Stomach (tissue), 9 donors: ENCODE data around the gene SPAG16. TPM values are rescaled to one million over a fixed set of nuclear protein-coding genes. Genes with fewer than 3 reads are reported as not detected.

ENCODE experiments used
- DNase-seq, 2 donors: peaks; one replicate each; pipeline versions ENCODE4 v3.0.0 to v3.0.0-alpha.2; 2013 to 2019
- H3K27ac ChIP-seq, 5 donors: fragments of 200-600 bp in 4 of 5; sonication (generic) in 4 of 5; one replicate each; pipeline ENCODE4 v1.5.1; 2013 to 2019; ENCODE audit warnings: mild to moderate bottlenecking in 1 of 5, moderate library complexity in 1 of 5
- H3K27me3 ChIP-seq, 3 donors: fragments of 200-600 bp; sonication (generic); one replicate each; pipeline ENCODE4 v1.5.1; 2017 to 2019; ENCODE audit warnings: mixed run types in 1 of 3
- H3K36me3 ChIP-seq, 4 donors: fragments of 200-600 bp; sonication (generic); 1 replicate in 3 of 4; 2 replicates in 1 of 4; pipeline ENCODE4 v1.5.1; 2016 to 2019
- H3K4me1 ChIP-seq, 4 donors: fragments of 200-600 bp; sonication (generic); one replicate each; pipeline ENCODE4 v1.5.1; 2016 to 2019
- H3K4me3 ChIP-seq, 4 donors: fragments of 200-600 bp; sonication (generic) in 3 of 4; one replicate each; pipeline ENCODE4 v1.5.1; 2016 to 2019; ENCODE audit warnings: mild to moderate bottlenecking in 1 of 4
- H3K9me3 ChIP-seq, 4 donors: fragments of 200-600 bp; sonication (generic); one replicate each; pipeline ENCODE4 v1.5.1; 2016 to 2019
- CTCF ChIP-seq, 7 experiments: fragments of 450-650 bp in 4 of 7; fragments of 200-600 bp in 3 of 7; sonication (generic) in 3 of 7; IDR thresholded peaks; one replicate each; pipeline ENCODE4 v1.5.1; 2016 to 2019; ENCODE audit warnings: antibody characterized with exemption in 7 of 7, control low read depth in 2 of 7, mild to moderate bottlenecking in 1 of 7
- EP300 ChIP-seq: sonication (generic); formaldehyde crosslinking; IDR thresholded peaks from one replicate; pipeline ENCODE4 v1.6.1; 2017; ENCODE audit warnings: antibody characterized with exemption
- POLR2A ChIP-seq, 4 donors: fragments of 450-650 bp; IDR thresholded peaks; one replicate each; pipeline ENCODE4 v1.6.1; 2016; ENCODE audit warnings: antibody characterized with exemption in 4 of 4, control low read depth in 2 of 4, mild to moderate bottlenecking in 1 of 4, moderate library complexity in 1 of 4
- POLR2AphosphoS5 ChIP-seq, 3 donors: sonication (generic); formaldehyde crosslinking; IDR thresholded peaks; one replicate each; pipeline ENCODE4 v1.6.1; 2016; ENCODE audit warnings: antibody characterized with exemption in 3 of 3
- WGBS, 5 donors: extraction: QIAGEN DNeasy Blood & Tissue Kit in 3 of 5; methylation state at CpG; one replicate each; pipeline versions ENCODE4 v1.1.5 to v1.1.7; 2013 to 2018; 5-methylcytosine and 5-hydroxymethylcytosine counted together
- intact Hi-C: fragments of 100-400 bp; cut with DNase I; formaldehyde crosslinking; loops from one replicate; pipeline ENCODE4 v1.15.1; 2023; ENCODE audit warnings: low total_unique reads
- polyA plus RNA-seq, 3 donors: library from polyadenylated mRNA; stranded (reverse); fragments of 200-250 nt; gene quantifications; one replicate each; pipeline ENCODE4 v1.2.3, GENCODE V29; 2013
- small RNA-seq, 4 donors: library from RNA; depleted of rRNA; stranded (forward); fragments of <200 nt; gene quantifications; one replicate each; pipeline ENCODE3, GENCODE V24; 2016
- total RNA-seq, 5 donors: library from RNA; depleted of rRNA; stranded (reverse); fragments of >200 nt; gene quantifications; one replicate each; pipeline versions ENCODE4 v1.1.0 to v1.2.3, GENCODE V29; 2014 to 2016
- donor health status: healthy with polysubstance abuse.
- donor health status: Bipolar disorder and iron deficiency.
- donor health status: healthy.

SPAG16 gene
- total and polyA plus RNA-seq, 8 donors = 16.0 to 137 (median 34.4) TPM

GRCh38 chr2:214450118-214450894, 1166.0 kb downstream of the SPAG16 start:
- no peak for TF ChIP-seq CTCF (IDR thresholded peaks at IDR 0.05)
- TF ChIP-seq EP300 = no peak
- no peak for TF ChIP-seq POLR2A (IDR thresholded peaks at IDR 0.05)
- TF ChIP-seq POLR2AphosphoS5 (IDR thresholded peaks at IDR 0.05) = no peak
- no peaks in the 10 kb centered on the region for H3K36me3 ChIP-seq
- intact Hi-C loops = no loop called here
- 71 to 89% (median 83%) methylated on average over 4 of the region's 4 CpGs for WGBS, 5 donors
- no peak overlapping the region for H3K4me3 ChIP-seq
- H3K9me3 ChIP-seq = no peaks in the 10 kb centered on the region
- no peaks in the 10 kb centered on the region for H3K4me1 ChIP-seq
- DNase-seq = no peak
- no peak overlapping the region for H3K27ac ChIP-seq
- no peaks in the 10 kb centered on the region for H3K27me3 ChIP-seq

DNA sequence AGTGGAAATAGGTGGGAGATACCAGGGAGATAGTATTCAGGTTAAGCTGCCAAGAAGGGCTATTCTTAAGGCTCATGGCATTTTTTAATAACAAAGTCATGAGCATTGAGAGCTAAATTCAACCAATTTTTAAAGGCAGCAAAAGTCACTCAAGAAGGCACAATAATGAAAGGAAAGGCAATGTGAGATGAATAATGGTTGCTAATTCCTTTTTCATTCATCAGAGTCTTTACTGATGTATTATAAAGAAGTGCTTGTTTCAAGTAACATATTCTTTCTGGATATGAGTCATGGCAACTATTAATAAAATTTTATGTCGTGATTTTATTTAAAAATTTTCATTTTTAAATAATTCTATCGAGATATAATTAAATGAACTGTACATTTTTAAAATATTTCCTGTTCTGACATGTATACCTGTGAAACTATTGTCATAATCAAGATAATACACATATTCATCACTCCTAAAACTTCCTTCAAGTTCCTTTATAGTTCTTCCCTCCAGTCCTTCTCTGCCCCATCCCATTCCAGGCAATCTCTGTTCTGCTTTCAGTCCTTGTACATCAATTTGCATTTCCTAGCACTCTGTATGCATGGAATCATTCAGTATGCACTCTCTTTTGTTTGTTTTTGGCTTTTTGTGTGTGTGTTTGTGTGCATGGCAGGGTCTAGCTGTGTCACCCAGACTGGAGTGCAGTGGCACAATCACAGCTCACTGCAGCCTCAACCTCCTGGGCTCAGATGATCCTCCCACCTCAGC, 1167.4 kb downstream of the SPAG16 start:
- TF ChIP-seq CTCF (IDR thresholded peaks at IDR 0.05) = no peak
- no peak for TF ChIP-seq POLR2AphosphoS5 (IDR thresholded peaks at IDR 0.05)
- no peak for TF ChIP-seq POLR2A (IDR thresholded peaks at IDR 0.05)
- no peak for TF ChIP-seq EP300
- DNase-seq = no peak
- intact Hi-C loops = no loop called here
- Histone ChIP-seq H3K36me3 (no peaks in the 10 kb centered on the region), H3K27ac (no peak overlapping the region), H3K4me3 (no peak overlapping the region), H3K27me3 (no peaks in the 10 kb centered on the region), H3K4me1 (no peaks in the 10 kb centered on the region), H3K9me3 (no peaks in the 10 kb centered on the region)
- 57 to 63% (median 61%) methylated on average over 2 of the region's 2 CpGs for WGBS, 5 donors

Small RNA genes within 50 kb of the gene (small RNA-seq; reads per million reads assigned to genes)
- gene MIR4438 = 0 reads per million in 4 donors

Other genes with a start within 250 kb of the SPAG16 start
- gene IKZF2, start 132.9 kb upstream of the SPAG16 start, total RNA-seq = 10 to 100 TPM in 2 of 5 donors, 1 to 10 TPM in 2, under 1 TPM in 1; 0.87 to 19.8 (median 7.1) TPM
- gene IKZF2, start 132.9 kb upstream of the SPAG16 start, polyA plus RNA-seq = 1 to 10 TPM in 1 of 3 donors, under 1 TPM in 2; 0.56 to 3.7 (median 0.61) TPM